ENCODE data around the gene PTGES. TPM values are rescaled to one million over a fixed set of nuclear protein-coding genes. Genes with fewer than 3 reads are reported as not detected.

The PTGES gene
- total RNA-seq, 1 donor from 2014 or later = 39.5 TPM

GRCh38 chr9:129720865-129721545 is 31.8 kb downstream of the PTGES start:
- peaks cover 10% of the 10 kb centered on the region for H3K27me3 ChIP-seq (ENCODE audit: control insufficient read depth, insufficient read depth, low read length)
- no peaks in the 10 kb centered on the region for H3K36me3 ChIP-seq (ENCODE audit: control insufficient read depth, insufficient read depth, low read length)
- no peak overlapping the region for H3K4me3 ChIP-seq (ENCODE audit: low read depth, low read length)
- no peak for DNase-seq (ENCODE audit: low read depth)
- TF ChIP-seq CTCF (IDR thresholded peaks at IDR 0.05; ENCODE audit: insufficient read depth, low read length, poor library complexity, severe bottlenecking) = peak; percentile 6

DNA sequence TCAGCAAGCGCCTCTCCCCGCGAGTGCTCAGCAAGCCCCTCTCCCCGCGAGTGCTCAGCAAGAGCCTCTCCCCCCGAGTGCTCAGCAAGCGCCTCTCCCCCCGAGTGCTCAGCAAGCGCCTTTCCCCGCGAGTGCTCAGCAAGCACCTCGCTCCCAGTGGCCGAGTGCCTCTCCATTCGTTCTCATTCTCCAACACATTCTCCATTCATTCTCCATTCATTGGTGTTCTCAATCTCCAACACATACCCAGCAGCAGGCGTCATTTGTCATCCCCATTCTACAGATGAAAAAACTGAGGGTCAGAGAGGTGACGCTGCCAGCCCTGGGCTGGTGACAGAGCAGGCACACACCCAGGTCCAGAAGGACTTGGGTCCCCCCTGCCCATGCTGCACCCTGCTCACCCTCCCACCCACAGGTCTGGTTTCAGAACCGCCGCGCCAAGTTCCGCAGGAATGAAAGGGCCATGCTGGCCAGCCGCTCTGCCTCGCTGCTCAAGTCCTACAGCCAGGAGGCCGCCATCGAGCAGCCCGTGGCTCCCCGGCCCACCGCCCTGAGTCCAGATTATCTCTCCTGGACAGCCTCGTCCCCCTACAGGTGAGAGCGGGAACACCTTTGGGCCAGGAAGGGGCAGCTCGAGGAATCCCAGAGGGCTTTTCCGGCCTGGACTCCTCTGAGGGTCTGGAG is 32.5 kb downstream of the PTGES start:
- peak; percentile 58 for TF ChIP-seq CTCF (IDR thresholded peaks at IDR 0.05; ENCODE audit: insufficient read depth, low read length, poor library complexity, severe bottlenecking)
- DNase-seq (ENCODE audit: low read depth) = no peak
- no peak overlapping the region for H3K4me3 ChIP-seq (ENCODE audit: low read depth, low read length)
- H3K36me3 ChIP-seq (ENCODE audit: control insufficient read depth, insufficient read depth, low read length) = no peaks in the 10 kb centered on the region
- H3K27me3 ChIP-seq (ENCODE audit: control insufficient read depth, insufficient read depth, low read length) = peaks cover 10% of the 10 kb centered on the region

- no peak for DNase-seq (ENCODE audit: low read depth)
Observed at GRCh38 chr9:129719135-129719534, 33.7 kb downstream of the PTGES start.

GRCh38 chr9:129718647-129719046 is 34.2 kb downstream of the PTGES start:
- H3K27me3 ChIP-seq (ENCODE audit: control insufficient read depth, insufficient read depth, low read length) = peaks cover 10% of the 10 kb centered on the region
- no peak for TF ChIP-seq CTCF (IDR thresholded peaks at IDR 0.05; ENCODE audit: insufficient read depth, low read length, poor library complexity, severe bottlenecking)
- H3K4me3 ChIP-seq (ENCODE audit: low read depth, low read length) = no peak overlapping the region
- DNase-seq (ENCODE audit: low read depth) = no peak
- H3K36me3 ChIP-seq (ENCODE audit: control insufficient read depth, insufficient read depth, low read length) = no peaks in the 10 kb centered on the region

More at GRCh38 chr9:129719135-129719534, 33.7 kb downstream of the PTGES start:
- Histone ChIP-seq H3K27me3 (ENCODE audit: control insufficient read depth, insufficient read depth, low read length) (peaks cover 10% of the 10 kb centered on the region), H3K36me3 (ENCODE audit: control insufficient read depth, insufficient read depth, low read length) (no peaks in the 10 kb centered on the region), H3K4me3 (ENCODE audit: low read depth, low read length) (no peak overlapping the region)
- no peak for TF ChIP-seq CTCF (IDR thresholded peaks at IDR 0.05; ENCODE audit: insufficient read depth, low read length, poor library complexity, severe bottlenecking)

GRCh38 chr9:129717991-129718390 is 34.9 kb downstream of the PTGES start:
- no peak for TF ChIP-seq CTCF (IDR thresholded peaks at IDR 0.05; ENCODE audit: insufficient read depth, low read length, poor library complexity, severe bottlenecking)
- H3K4me3 ChIP-seq (ENCODE audit: low read depth, low read length) = no peak overlapping the region
- H3K36me3 ChIP-seq (ENCODE audit: control insufficient read depth, insufficient read depth, low read length) = no peaks in the 10 kb centered on the region
- H3K27me3 ChIP-seq (ENCODE audit: control insufficient read depth, insufficient read depth, low read length) = peaks cover 10% of the 10 kb centered on the region
- DNase-seq (ENCODE audit: low read depth) = no peak
